Suppressor macrophage treated with lipopolysaccharide for 1 hour (primary cell): ENCODE data around the gene SPAG16.
"Not testable (repeated sequence)": the region's sequence is repeated elsewhere in the genome, so short reads cannot be mapped to it uniquely, and the experiment has no call there.

Source experiments
- DNase-seq, 3 donors: peaks; one replicate each; pipeline ENCODE4 v3.0.0-alpha.2; 2020 to 2022

Gene SPAG16

GRCh38 chr2:213718411-213718810, 434.1 kb downstream of the SPAG16 start:
- not testable (repeated sequence) for DNase-seq

GRCh38 chr2:213722565-213722964, 438.3 kb downstream of the SPAG16 start:
- DNase-seq: no peak

GRCh38 chr2:213723041-213723560, 438.8 kb downstream of the SPAG16 start:
- no peak for DNase-seq

GRCh38 chr2:213723707-213724106, 439.4 kb downstream of the SPAG16 start:
- DNase-seq: no peak

- no peak for DNase-seq
Measured at GRCh38 chr2:213726101-213726500, 441.8 kb downstream of the SPAG16 start.

GRCh38 chr2:213733893-213734292, 449.6 kb downstream of the SPAG16 start:
- no peak for DNase-seq

- DNase-seq: no peak
Measured at GRCh38 chr2:213740453-213740852, 456.2 kb downstream of the SPAG16 start.

GRCh38 chr2:213751446-213751845, 467.2 kb downstream of the SPAG16 start:
- no peak for DNase-seq

GRCh38 chr2:213752575-213752974, 468.3 kb downstream of the SPAG16 start:
- no peak for DNase-seq

GRCh38 chr2:213757525-213757924, 473.3 kb downstream of the SPAG16 start:
- no peak for DNase-seq

GRCh38 chr2:213763354-213763753, 479.1 kb downstream of the SPAG16 start:
- DNase-seq: no peak

GRCh38 chr2:213763963-213764362, 479.7 kb downstream of the SPAG16 start:
- no peak for DNase-seq

GRCh38 chr2:213764849-213765248, 480.6 kb downstream of the SPAG16 start:
- no peak for DNase-seq

GRCh38 chr2:213766062-213766461, 481.8 kb downstream of the SPAG16 start:
- no peak for DNase-seq

- no peak for DNase-seq
Measured at GRCh38 chr2:213766465-213766901, 482.2 kb downstream of the SPAG16 start.

- DNase-seq: no peak
Measured at GRCh38 chr2:213787869-213788268, 503.6 kb downstream of the SPAG16 start.

- no peak for DNase-seq
Measured at GRCh38 chr2:213789940-213790339, 505.7 kb downstream of the SPAG16 start.

- no peak for DNase-seq
Measured at GRCh38 chr2:213792045-213792444, 507.8 kb downstream of the SPAG16 start.

- peak; percentile 2 to 38 (median 23) for DNase-seq
Measured at GRCh38 chr2:213806125-213806726, 522.0 kb downstream of the SPAG16 start.

- DNase-seq: no peak
Measured at GRCh38 chr2:213816583-213816982, 532.3 kb downstream of the SPAG16 start.

- DNase-seq: no peak
Measured at GRCh38 chr2:213818436-213818835, 534.2 kb downstream of the SPAG16 start.

- no peak for DNase-seq
Measured at GRCh38 chr2:213834331-213834730, 550.1 kb downstream of the SPAG16 start.

- DNase-seq: no peak
Measured at GRCh38 chr2:213834746-213835145, 550.5 kb downstream of the SPAG16 start.

GRCh38 chr2:213846856-213847255, 562.6 kb downstream of the SPAG16 start:
- DNase-seq: no peak

GRCh38 chr2:213847316-213847715, 563.1 kb downstream of the SPAG16 start:
- DNase-seq: no peak
